Measurements from ENCODE around the gene ERMP1.

GRCh38 chr9:5838884-5839571 is 6.1 kb upstream of the ERMP1 start:
- TF ChIP-seq CTCF (IDR thresholded peaks at IDR 0.05; ENCODE audit: poor library complexity) (no peak), EZH2phosphoT487 (IDR thresholded peaks at IDR 0.05; ENCODE audit: low read depth, severe bottlenecking, unreplicated experiment) (no peak)

All from hepatocyte (in vitro differentiated cells).